Occipital lobe (tissue), 2 donors: ENCODE results near the gene MACO1. TPM values are rescaled to one million over a fixed set of nuclear protein-coding genes. Genes with fewer than 3 reads are reported as not detected.

Source experiments
- DNase-seq: peaks from one replicate; lab custom pipeline; 2025; lab: John Stamatoyannopoulos, UW
- total RNA-seq: library from RNA; depleted of rRNA; stranded (reverse); fragments of >200 nt; gene quantifications from one replicate; pipeline ENCODE4 v1.2.3, GENCODE V29; 2014

MACO1 gene
- total RNA-seq, 1 donor from 2014 or later = 93.7 TPM

DNA sequence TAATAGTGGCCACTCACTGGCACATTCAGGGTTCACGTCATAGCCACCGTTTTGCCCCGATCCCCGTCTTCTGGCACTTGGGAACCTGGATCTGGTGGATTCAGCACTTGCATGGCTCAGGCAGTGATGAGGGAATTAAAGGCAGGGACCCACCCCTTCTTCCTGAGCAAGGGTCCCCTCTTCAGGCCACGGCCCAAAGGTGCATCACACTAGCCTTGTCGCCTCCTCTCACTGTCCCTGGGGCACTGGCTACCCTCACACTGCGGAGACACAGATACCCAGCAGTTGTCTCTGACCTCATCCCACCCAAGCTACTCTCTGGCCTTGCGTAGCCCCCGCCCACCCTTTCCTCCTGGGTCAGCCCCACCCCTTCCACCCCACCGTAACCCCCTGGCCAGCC lies 92.8 kb downstream of the MACO1 start:
- DNase-seq = no peak

DNA sequence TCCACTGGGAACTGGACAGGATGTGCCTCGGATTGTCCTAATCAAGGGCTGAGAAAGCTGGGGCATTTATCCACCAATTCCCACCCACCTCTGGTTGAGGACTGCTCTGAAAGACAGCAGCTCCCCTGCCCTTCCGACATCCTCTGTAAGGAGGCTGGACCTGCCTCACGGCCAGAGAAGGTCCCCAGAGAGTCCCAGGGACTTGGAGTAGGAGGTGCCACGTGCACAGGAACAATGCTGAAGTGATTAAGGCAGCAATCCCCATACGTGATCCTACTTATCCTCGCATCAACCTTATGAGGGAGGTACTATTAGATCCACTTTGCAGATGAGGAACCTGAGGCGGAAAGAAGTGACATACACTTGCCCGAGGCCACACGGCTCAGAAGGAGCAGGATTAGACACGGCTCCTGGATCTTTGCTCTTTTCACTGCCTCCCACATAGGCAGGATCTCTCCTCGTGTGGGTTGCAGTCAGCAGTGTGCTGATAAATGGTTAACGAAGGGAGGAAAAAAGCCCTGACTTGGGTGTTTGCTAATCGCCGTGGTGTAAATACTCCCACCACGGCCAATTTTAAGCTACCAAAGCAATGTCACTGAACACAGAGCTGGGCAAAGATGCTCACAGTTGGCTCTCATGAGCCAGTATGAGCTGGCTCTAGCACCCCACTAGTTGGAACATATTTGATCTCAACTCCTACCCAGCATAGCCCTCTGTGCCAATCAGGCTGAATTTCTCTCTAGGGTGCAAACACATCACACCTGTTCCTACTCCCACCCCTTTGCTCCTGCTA lies 94.1 kb downstream of the MACO1 start:
- no peak for DNase-seq

DNA sequence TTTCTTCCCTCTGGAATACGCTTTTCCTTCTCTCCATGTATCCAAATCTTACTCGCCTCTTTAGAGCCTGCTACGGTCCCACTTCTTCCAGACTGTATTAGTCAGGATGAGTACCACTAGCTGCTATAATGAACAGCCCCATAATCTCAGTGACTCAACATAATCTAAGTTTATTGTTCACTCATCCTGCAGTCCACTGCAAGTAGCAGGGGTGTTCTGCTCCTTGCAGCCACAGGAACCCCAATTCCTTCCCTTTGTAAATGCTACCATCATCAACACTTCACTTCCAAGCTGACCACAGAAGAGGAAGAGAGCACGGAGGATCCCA lies 94.6 kb downstream of the MACO1 start:
- DNase-seq = no peak

DNA sequence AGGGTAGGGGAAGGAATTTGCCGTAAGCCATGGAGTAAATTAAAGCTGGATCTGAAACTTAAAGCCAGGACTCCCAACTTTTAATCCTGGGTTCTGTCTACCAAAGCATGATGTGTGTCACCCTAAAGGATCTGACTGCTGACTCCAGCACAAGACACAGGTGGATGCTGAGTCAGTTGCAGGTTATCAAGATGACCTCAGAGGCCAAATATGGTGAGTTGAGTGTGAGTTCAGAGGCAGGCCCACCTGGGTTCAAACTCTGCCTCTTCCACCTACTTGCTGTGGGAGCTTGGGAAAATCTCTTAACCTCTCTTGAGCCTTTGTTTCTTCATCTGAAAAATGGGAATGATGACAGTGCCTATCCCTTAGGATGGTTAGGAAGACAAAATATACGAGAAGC lies 96.1 kb downstream of the MACO1 start:
- DNase-seq = no peak

DNA sequence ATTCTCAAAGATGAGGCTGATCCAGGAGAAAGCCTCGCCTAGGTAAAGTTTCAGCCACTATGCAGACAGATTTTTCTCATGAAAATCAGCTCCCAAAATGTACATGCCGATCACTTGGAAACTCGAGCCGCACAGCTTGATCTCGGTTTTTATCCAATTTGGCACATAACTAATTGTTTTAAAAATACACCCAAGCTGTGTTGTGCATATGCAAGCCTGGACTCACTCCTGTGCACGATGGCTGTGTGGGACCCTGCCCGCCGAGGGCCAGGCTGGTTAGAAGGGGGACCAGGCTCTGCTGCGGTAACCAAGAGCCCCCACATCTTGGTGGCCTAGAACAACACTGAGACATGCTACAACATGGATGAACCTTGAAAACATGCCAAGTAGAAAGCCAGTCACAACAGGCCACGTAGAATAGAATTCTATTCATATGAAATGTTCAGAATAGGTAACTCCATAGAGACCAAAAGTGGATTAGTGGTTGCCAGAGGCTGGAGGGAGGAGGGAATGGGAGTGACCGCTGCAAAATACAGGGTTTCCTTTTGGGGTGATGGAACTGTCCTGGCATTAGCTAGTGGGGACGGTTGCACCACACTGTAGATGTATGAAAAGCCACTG lies 96.6 kb downstream of the MACO1 start:
- no peak for DNase-seq

DNA sequence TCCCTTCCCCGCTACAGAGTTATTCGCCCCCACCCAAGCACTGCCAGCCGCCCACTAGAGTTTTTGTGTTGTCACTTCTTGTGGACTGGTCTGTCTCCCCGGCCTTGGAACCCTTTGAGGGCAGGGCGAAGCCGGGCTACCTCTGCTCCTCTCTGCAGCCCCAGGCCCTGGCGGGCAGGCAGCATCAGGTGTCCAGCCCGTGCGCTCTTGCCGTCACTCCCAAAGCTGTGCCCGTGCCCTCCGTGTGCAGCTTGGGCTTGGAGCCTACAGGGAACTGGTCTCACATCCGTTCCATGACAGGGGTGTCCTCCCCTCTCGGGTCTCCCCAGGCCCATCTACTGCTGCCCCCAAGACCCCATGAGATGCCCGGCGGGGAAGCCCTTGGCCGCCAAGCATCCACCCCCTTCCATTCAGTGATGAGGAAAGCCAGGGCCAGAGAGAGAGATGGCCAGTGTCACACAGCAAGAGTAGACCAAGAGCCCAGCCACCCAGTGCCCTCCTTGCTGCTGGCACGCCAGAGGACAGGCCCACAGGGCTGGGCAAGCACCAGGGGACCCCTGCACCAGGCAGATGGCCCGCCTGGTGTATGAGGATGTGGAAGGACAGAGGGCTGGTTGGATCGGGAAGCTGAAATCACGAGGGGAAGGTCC lies 97.4 kb downstream of the MACO1 start:
- DNase-seq = no peak

DNA sequence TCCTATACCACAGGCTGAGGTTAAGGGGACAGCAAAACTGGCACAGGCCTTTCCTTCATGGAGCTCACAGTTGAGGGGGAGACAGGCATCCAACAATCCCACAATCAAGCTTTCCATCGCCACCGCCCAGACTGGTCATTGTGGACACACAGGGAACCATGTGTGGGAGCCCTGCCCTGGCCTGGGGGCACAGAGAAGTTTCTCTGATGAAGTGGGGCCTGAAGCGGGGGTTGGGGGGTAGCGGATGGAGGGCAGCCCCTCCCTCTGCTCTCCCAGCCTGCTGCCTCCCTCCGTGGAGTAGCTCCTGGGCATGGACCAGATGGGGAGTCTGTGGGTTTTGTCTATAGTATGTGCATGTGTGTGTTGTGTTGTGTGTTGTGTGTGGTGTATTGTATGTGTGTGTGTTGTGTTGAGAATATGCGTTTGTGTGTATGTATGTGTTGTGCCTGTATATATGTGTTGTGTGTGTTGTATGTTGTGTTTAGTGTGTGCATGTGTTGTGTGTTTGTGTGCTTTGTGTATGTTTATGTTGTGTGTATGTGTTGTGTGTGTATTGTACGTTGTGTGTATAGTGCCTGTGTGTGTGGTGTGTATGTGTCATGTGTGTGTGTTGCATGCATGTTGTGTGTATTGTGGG lies 98.3 kb downstream of the MACO1 start:
- DNase-seq = no peak

DNA sequence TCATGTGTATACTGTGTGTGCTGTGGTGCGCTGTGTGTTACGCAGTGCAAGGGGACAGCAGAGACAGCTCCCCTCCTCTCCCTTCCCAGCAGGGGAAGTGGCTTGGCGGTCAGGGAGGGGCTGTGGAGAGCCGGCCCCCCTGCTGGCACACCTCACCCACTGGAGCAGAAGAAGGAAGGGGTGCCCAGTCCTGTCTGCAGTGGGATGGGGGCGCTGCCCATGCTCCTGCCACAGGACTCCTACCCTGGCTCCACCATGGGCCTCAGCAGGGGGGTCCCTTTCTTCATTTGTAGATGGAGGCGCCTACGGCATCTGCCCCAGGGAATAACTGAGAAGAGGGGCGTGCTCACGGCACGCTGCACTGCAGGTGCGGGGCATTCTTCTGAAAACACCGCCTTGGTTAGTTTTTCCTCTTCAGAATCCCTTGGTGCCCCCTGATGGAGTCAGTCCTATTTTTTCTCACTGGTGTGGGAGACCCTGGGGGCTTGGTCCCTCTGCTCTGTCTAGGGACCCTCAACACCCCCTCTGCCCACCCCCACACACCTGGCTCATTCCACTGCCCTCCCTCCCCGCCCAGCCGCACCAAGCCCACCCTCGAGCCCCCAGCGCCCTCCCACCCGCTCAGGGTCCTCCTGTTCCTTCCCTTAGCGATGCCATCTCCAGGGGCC lies 99.0 kb downstream of the MACO1 start:
- no peak for DNase-seq

DNA sequence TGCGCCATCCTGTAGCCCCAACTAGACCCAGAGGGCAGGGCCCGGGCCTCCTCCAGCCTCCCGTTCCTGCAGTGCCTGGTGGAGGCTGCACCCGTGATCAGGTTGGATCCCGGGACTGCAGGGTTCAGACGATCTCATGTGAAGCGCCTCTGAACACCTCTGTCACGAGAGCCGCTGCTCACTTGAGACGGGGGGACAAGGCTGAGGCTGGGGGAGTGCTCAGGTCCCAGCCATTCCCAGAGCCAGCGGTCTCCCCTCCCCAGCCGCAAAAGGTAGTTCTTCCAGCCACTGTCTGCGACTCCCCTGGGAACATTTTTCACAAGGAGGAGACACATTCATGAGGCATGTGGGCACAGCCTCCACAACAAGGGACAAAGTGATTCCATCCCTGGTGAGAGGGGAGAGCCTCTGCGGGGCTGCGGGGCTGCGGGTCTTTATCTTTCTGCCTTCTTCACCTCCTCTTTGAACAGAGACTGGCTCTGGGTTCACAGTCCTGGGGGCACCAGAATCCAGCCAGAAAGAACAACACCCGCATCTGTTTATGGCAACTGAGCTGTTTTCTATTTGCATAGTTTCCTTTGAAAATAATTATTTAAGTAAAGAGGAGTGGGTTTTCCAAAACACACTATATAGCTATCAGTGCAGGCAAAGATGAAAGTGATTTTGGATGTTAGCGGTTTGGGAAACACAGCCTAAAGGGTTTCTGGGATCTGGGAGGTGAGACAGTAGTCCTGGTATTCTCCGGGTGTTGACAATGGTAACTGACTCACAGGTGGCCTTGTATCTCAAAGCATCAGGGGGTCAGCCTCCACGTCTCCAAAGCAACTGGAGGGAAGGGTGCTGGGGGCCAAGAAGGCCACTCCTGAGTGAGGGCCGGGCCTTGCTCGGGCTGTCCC lies 99.7 kb downstream of the MACO1 start:
- no peak for DNase-seq

DNA sequence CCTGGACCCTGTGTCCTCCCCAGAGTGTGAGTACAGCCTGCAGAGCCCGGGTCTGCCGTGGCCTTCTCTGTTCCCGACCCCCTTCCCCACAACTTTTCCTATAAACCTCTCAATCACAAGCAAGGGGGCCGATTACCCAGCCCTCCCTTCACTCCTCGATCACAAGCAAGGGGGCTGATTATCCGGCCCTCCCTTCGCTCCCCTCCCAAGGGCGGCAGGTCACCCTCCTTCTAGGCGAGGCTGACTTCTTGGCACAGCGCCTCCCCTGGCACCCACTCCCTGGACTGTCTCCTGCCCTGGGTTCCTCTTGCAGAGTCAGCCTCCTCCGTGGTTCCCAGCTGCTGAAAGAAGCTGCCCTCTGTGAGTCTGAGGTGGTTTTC lies 100.4 kb downstream of the MACO1 start:
- no peak for DNase-seq

DNA sequence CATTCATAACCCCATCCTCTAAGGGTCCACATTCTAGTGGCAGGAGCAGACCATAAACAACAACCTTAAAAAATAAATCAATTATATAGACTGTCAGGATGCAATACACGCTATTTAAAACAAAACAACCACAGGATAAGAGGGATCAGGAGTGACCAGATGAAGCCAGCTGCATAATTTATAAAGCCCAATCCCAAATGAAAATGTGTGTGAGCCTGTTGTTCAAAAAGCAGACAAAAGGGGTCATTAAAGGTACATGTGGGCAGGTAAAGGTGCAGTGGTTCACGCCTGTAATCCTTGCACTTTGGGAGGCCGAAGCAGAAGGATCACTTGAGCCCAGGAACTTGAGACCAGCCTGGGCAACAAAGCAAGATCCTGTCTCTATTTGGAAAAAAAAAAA lies 102.3 kb downstream of the MACO1 start:
- DNase-seq = no peak

DNA sequence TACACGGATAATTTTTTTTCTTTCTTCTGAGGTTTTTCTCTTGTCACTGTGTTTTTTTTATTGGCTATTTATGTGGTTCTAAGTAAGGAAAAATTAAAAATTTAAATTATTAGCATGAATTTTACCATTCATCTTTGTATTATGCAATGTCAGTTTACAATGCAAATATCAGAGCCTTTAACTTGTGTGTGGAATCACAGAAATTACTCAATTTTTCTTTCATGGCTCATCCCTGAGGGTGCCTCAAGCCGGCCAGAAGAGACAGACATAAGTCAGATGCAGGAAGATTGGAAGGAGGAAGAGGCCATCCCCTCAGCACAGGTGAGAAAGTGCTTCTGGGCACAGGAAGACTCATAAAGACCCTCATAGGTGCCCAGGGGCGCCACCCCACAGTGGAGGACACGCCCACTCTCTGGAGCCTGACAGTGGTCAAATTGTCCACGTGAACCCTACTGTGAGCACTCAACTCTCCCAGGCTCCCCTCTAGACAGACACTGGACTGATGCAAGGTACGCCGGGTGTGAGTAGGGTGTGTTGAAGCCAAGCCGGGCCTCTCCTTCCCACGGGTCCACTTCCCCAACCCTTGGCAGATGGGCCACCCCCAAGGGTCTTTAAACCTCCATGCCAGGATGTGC lies 103.2 kb downstream of the MACO1 start:
- DNase-seq = no peak

DNA sequence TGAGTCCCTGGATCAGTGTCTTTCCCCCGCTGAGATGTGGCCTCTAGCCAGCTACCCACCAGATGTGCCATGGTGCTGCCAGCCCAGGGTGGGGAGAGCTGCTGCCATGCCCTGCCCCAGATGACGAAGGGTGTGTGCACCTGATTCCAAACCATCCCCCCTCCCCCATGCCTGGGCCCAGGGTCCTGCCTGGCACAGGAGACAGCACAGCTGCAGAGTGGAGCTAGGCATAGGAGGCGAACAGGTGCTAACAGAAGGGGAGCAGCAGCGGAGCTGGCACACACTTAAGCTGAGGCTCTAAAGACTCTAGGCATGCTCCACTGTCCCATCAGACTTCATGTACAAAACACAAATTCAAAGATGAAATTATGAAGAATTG lies 103.7 kb downstream of the MACO1 start:
- no peak for DNase-seq

DNA sequence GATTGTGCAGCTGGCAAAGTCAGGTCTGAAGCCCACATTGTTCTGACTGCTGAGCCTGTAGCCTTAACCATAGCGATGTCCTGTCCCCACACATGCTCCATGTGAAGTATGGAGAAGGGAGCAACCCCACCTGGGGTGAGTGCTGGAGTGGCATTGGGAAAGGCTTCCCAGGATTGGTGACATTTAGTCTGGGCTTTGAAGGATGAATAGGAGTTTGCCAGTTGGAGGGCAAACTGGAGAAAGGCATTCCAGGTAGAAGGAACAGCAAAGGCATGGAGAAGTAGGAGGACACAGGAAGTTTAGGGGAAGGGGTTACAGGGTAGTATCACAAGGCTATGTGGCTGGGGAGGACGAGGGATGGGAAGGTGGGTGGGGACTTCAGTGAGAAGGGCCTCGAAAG lies 105.4 kb downstream of the MACO1 start:
- no peak for DNase-seq

DNA sequence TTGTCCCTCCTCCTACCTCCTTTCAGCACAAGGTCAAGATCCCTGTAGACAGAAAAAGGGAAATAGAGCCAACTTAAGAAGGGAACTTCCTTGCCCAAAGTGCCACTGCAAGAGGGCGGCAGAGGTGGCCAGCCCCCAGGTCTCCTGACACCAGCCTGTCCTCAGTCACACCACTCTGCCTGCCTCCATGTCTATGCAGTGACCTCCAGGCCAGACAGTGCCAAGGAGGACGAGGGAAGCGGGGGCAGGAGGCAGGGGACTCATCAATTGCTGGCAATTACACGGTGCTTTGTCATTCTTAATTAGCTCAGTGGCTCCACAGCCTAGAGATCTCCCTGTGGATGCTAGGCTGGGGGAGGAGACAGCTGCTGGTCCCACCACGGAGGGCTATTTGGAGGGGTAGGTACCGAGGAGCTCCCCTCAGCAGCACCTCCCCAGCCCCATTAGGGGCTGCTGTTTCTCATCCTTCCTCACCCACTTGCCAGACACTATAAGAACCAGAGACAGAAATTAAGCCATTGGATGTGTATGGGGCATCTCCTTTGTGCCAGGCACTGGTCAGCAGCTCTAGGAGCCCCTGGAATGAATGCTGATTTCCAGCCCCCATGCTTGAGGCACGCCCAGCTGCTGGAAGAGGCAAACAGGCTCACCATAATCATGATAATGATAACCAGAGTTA lies 106.6 kb downstream of the MACO1 start:
- no peak for DNase-seq

DNA sequence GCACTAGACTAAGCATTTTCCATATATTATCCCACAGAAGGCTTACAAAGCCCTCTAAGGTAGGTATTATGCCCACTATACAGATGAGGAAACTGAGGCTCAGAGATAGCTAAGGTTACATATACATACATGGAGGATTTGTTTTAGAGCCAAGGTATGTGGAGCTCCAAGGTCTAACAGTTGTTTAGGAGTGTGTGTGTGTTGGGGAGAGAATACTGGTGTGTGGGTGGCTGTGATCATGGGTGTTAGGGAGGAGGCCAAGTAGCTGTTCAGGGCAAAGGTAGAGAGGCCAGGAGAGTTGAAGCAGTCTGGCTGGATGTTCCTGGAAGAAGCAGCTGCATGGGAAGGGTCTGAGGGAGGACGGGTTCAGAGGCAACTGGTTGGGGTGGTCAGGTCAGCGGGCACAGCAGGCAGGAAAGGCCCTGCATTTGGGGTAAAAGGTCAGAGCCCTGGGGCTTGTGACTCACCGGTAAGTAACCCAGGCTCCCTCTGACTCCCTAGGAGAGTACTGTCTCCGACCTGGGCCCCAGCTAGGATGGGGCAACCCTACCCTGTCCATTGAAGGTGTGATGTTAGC lies 107.6 kb downstream of the MACO1 start:
- DNase-seq = no peak

DNA sequence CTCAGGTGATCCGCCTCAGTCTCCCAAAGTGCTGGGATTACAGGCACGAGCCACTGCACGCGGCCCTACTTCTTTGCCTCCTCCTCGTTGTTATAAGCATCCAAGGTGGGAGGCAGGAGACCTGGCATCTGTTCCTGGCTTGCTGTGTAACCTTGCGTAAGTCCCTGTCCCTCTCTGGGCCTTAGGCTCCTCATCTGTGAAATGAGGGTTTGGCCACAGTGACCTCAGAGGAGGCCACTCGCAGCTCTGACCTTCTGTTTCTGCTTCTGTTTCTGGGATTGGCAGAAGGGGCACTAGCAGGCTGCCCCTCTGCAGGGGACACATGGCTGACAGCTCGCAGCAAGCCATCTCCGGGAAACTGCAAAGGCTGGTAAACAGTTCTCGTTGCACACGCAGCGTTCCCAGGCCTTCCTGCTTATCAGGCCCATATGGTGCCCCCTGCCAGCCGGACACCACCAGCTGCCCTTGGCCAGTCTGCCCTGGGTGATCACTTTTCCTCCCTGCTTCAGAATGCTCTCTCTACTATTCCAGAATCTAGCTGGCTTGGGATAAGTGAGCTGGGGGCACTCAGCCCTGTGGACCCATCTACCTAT lies 110.1 kb downstream of the MACO1 start:
- no peak for DNase-seq

DNA sequence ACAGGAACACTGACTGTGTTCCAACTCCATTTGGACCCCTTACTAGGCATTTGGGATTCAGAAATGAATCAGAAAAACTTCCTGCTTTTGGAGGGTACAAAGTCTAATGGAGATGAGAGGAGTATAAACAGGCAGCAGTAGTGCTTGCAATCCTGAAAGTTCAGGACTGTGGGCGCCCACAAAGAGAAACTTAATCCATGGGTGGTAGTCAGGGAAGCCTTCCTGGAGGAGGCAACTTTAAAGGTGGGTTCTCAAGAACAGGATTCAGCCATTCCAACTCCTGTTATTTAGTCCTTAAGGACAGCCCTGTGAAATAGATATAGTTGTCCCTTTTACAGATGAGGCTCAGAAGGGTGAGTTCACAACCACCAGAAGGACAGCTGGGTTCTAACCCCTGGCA lies 110.7 kb downstream of the MACO1 start:
- no peak for DNase-seq
